Epithelial cell of prostate (primary cell): Measurements from ENCODE around the gene SDK1.

Source experiments
- DNase-seq: peaks from one replicate; pipeline ENCODE4 v3.0.0-alpha.2; 2011; ENCODE audit warnings: low read depth, low spot score
- H3K27ac ChIP-seq: fragments of 450-650 bp; 2 replicates; pipeline ENCODE4 v1.5.1; 2017; ENCODE audit warnings: mild to moderate bottlenecking

The SDK1 gene

GRCh38 chr7:3636131-3636860 lies 335.2 kb downstream of the SDK1 start:
- H3K27ac ChIP-seq: no peak overlapping the region
- no peak for DNase-seq

- H3K27ac ChIP-seq: no peak overlapping the region
- DNase-seq: no peak
These were observed 338.2 kb downstream of the SDK1 start for GRCh38 chr7:3639253-3639652.

GRCh38 chr7:3641582-3641981 lies 340.5 kb downstream of the SDK1 start:
- H3K27ac ChIP-seq: no peak overlapping the region
- DNase-seq: no peak

DNA sequence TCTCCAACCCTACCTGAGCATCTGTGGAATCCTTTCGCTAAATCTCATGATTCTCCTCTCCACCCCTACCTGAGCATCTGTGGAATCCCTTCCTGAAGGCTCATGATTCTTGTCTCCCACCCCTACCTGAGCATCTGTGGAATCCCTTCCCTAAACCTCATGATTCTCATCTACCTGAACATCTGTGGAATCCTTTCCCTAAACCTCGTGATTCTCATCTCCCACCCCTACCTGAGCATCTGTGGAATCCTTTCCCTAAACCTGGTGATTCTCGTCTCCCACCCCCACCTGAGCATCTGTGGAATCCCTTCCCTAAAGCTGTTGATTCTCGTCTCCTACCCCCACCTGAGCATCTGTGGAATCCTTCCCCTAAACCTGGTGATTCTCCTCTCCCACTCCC lies 342.0 kb downstream of the SDK1 start:
- H3K27ac ChIP-seq: no peak overlapping the region
- no peak for DNase-seq

DNA sequence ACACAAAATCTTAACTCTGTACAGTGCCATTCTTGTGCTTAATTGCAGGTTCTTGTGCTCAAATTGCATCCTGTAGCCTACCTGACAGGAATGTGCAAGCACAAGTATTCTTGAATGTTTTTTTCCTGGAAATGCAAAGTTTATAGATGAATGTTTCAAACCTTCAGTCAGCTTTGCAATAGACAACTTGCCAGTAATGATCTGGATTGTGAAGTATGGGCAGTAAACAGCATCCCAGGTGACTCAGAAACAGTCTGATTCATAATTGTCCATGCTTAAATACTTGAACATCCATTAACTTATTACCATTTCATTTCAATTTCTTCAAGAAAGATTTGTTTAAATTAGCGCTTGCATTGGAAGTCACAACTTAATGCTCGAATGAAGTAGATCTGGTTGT lies 347.2 kb downstream of the SDK1 start:
- DNase-seq: no peak
- no peak overlapping the region for H3K27ac ChIP-seq

- H3K27ac ChIP-seq: no peak overlapping the region
- DNase-seq: no peak
These were observed 348.2 kb downstream of the SDK1 start for GRCh38 chr7:3649250-3649649.

- DNase-seq: no peak
- no peak overlapping the region for H3K27ac ChIP-seq
These were observed 348.8 kb downstream of the SDK1 start for GRCh38 chr7:3649678-3650440.

- no peak overlapping the region for H3K27ac ChIP-seq
- peak; percentile 36 for DNase-seq
These were observed 349.8 kb downstream of the SDK1 start for GRCh38 chr7:3650844-3651243.

- H3K27ac ChIP-seq: no peak overlapping the region
- DNase-seq: no peak
These were observed 354.6 kb downstream of the SDK1 start for GRCh38 chr7:3655635-3656034.

DNA sequence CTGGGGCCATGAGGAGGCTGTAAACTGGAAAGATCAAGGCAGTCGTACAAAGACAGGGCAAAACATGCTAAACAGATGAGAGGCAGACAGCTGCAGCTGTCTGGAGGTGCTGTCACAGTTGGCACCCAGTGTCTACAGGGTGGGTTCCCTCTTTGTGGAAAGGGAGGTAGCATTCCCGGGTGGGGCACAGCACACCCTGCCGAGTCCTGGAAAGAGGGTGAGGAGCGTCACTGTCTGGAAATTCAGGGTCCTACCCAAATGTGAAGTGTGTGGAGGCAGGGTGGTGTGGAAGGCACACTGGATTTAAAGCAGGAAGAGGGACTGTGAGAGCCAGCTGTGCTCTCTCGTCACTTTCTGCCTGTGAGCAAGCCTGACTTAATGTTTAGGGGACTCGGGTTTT lies 356.2 kb downstream of the SDK1 start:
- no peak for DNase-seq
- H3K27ac ChIP-seq: no peak overlapping the region

GRCh38 chr7:3668743-3669142 lies 367.7 kb downstream of the SDK1 start:
- DNase-seq: no peak

GRCh38 chr7:3670898-3671297 lies 369.8 kb downstream of the SDK1 start:
- no peak overlapping the region for H3K27ac ChIP-seq
- no peak for DNase-seq

More at GRCh38 chr7:3668743-3669142, 367.7 kb downstream of the SDK1 start:
- no peak overlapping the region for H3K27ac ChIP-seq

GRCh38 chr7:3673524-3673923 lies 372.5 kb downstream of the SDK1 start:
- no peak for DNase-seq
- no peak overlapping the region for H3K27ac ChIP-seq

DNA sequence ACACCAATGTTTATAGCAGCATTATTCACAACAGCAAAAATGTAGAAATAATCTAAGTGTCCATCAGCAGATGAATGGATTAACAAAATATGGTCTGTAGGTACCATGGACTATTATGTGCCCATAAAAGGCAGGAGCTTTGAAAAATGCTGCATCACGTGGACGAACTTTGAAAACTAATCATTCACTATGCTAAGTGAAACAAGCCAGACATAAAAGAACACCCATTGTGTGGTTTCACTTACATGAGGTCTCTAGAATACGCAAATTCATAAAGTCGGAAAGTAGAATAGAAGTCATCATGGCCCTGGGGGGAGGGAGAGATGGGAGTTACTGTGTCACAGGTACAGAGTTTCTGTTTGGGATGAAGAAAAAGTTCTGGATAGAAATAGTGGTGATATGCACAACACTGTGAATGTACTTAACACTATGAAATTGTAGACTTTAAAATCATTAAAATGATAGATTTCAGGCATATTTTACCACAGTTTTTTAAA lies 377.3 kb downstream of the SDK1 start:
- no peak for DNase-seq

DNA sequence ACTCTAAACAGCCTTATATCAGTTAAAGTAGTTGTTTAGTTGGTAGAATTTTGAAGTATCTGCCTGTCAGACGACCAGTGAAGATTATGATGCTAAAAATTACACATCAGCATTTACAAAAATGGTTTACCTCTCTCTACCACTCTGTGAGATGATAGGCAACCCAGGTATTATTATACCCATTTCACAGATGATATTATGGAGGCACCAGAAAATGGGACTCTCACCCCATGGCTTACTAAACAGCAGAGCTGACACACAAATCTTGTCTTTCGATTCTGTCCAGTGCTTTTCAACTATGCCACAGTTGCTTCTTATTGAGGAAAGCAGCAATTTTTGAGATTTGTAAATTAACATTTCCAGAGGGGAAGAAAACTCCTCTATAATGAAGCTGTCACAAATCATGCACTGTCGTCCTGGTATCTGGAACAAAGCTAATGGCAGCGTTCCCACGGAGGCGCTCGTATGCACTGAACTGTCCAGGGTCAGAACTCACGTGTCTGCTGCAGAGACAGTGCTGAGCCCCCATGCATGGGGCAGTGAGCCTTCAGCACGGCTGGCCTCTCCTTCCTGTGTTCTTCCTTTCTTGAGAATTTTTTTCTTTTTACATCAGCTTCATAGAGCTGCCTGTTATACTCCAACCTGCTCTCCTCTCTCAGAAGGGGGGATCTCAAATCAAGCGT lies 381.1 kb downstream of the SDK1 start:
- no peak for DNase-seq
- no peak overlapping the region for H3K27ac ChIP-seq

More for the DNA sequence above, 377.3 kb downstream of the SDK1 start:
- no peak overlapping the region for H3K27ac ChIP-seq

GRCh38 chr7:3683546-3684539 lies 382.8 kb downstream of the SDK1 start:
- no peak for DNase-seq
- no peak overlapping the region for H3K27ac ChIP-seq

DNA sequence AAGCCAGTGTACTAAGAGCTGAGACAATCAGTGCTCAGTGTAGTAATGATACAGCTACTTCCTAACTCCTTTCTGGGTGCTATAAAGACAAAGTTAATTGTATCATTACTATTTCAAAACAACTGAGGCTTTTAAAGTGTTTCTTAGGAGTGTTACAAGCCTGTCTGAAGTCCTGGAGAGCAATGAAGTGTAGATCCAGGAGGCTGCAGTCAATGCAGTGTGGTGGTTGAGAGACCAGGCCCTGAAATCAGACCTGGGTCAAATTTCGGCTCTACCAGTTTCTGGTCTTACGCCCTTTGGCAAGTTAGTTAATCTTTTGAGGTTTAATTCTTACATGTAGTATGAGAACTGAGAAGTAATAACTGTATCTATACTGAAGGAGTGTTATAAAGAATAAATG lies 387.0 kb downstream of the SDK1 start:
- no peak for DNase-seq

DNA sequence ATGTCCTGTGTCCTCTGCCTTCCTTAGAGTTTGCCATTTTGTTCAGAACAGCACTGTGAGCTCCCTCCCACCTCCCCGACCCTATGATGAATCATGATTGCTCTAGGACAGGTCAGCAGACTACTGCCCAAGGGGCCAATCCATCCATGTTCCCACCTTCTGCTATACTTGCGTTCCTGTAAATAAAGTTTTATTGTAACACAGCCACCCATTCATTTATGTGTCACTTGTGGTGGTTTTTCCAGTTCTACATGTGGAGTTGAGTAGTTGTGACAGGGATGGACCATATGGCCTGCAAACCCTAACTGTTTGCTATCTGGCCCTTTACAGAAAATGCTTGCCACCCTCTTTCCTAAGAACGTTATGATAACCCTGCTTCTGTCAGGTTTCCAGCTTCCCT lies 387.8 kb downstream of the SDK1 start:
- no peak overlapping the region for H3K27ac ChIP-seq
- DNase-seq: no peak

More for the DNA sequence above, 387.0 kb downstream of the SDK1 start:
- no peak overlapping the region for H3K27ac ChIP-seq

DNA sequence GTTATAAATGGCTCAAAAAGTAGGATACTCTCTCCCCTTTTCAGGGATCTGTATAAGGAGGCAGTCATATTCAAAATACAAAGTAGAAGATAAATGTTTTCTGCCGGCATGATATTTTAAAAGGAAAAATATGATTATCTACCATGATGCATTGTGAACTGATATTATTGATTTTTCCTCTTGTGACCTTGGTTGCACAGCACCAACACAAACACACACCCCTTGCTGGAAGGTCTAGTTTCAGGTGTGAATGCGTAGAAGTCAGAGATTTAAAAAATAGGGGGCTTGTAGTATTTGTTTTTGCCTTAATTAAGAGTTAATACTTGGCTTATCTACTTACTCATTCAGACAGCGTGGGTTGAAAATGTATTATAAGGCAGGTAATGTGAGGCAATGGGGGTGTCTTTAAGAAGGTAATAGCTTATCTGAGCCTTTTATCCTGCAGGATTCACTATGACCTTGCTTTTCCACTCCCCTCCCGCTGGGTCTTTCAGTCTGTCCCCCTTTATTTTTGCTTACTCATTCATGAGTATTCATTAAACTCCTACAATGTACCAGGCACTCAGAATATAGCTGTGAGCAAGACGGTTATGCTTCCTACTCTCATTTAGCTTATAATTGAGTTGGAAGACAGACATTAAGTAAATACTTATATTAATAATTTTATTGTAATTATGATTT lies 390.6 kb downstream of the SDK1 start:
- H3K27ac ChIP-seq: no peak overlapping the region
- DNase-seq: no peak
